ENCODE results near the gene GALE. TPM values are rescaled to one million over a fixed set of nuclear protein-coding genes. Genes with fewer than 3 reads are reported as not detected.
"Not testable (repeated sequence)": the region's sequence is repeated elsewhere in the genome, so short reads cannot be mapped to it uniquely, and the experiment has no call there.

Gene GALE
- total and polyA plus RNA-seq, 4 donors = 21.4 to 146 (median 80.0) TPM

DNA sequence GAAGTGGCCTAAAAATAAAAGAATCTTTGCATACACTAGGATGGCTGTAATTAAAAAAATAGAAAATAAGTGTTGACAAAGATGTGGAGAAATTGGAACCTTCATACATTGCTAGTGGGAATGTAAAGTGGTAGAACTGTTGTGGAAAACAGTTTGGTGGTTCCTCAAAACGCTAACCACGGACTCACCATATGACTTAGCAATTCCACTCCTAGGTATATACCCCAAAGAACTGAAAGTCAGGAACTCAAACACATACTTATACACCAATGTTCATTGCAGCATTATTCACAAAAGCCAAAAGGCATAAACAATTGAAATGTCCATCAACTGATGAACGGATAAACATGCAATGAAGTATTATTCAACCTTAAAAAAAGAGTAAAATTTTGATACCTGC is 35.5 kb upstream of the GALE start:
- no peak for TF ChIP-seq CTCF (IDR thresholded peaks at IDR 0.05; ENCODE audit: control extremely low read depth, extremely low read depth)

DNA sequence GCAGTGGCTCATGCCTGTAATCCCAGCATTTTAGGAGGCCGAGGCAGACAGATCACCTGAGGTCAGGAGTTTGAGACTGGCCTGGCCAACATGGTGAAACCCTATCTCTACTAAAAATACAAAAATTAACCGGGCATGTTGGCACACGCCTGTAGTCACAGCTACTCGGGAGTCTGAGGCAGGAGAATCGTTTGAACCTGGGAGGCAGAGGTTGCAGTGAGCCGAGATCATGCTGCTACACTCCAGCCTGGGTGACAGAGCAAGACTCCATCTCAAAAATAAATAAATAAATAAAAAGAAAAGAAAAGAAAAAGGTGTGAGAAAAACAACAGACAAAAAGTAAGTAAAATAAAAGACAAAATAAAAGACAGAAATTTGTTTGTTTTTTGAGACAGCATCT is 33.6 kb upstream of the GALE start:
- H3K9me3 ChIP-seq (ENCODE audit: control insufficient read depth in 4 of 4, insufficient read depth in 3 of 4, low read length in 3 of 4); H3K4me3 ChIP-seq; H3K27me3 ChIP-seq (ENCODE audit: control insufficient read depth in 3 of 3, insufficient read depth in 3 of 3, low read length in 2 of 3); DNase-seq; ATAC-seq (ENCODE audit: insufficient read depth, low FRiP score); H3K4me1 ChIP-seq (ENCODE audit: control insufficient read depth in 5 of 5, insufficient read depth in 5 of 5, low read length in 5 of 5); H3K9ac ChIP-seq (ENCODE audit: insufficient read depth in 1 of 2, low read length in 2 of 2); H3K36me3 ChIP-seq (ENCODE audit: control insufficient read depth in 4 of 4, insufficient read depth in 4 of 4, low read length in 4 of 4); H3K27ac ChIP-seq (ENCODE audit: low read depth in 1 of 2, low read length in 1 of 2): not testable (repeated sequence)
- WGBS, 2 donors = 87 to 91% methylated on average over 6 of the region's 6 CpGs

More for the DNA sequence above, 35.5 kb upstream of the GALE start:
- H3K4me1 ChIP-seq (ENCODE audit: control insufficient read depth in 5 of 5, insufficient read depth in 5 of 5, low read length in 5 of 5) = peaks cover 0 to 3% (median 0%) of the 10 kb centered on the region in 5 donors
- H3K9ac ChIP-seq (ENCODE audit: insufficient read depth in 1 of 2, low read length in 2 of 2) = no peak overlapping the region
- H3K27me3 ChIP-seq (ENCODE audit: control insufficient read depth in 3 of 3, insufficient read depth in 3 of 3, low read length in 2 of 3) = peaks cover 0 to 6% (median 0%) of the 10 kb centered on the region in 3 donors
- no peaks in the 10 kb centered on the region for H3K9me3 ChIP-seq (ENCODE audit: control insufficient read depth in 4 of 4, insufficient read depth in 3 of 4, low read length in 3 of 4)
- WGBS, 2 donors = 51 to 62% methylated on average over 3 of the region's 3 CpGs
- ATAC-seq (ENCODE audit: insufficient read depth, low FRiP score) (no peak), DNase-seq (no peak)
- H3K27ac ChIP-seq (ENCODE audit: low read depth in 1 of 2, low read length in 1 of 2) = no peak overlapping the region
- H3K36me3 ChIP-seq (ENCODE audit: control insufficient read depth in 4 of 4, insufficient read depth in 4 of 4, low read length in 4 of 4) = no peaks in the 10 kb centered on the region
- H3K4me3 ChIP-seq = no peak overlapping the region

DNA sequence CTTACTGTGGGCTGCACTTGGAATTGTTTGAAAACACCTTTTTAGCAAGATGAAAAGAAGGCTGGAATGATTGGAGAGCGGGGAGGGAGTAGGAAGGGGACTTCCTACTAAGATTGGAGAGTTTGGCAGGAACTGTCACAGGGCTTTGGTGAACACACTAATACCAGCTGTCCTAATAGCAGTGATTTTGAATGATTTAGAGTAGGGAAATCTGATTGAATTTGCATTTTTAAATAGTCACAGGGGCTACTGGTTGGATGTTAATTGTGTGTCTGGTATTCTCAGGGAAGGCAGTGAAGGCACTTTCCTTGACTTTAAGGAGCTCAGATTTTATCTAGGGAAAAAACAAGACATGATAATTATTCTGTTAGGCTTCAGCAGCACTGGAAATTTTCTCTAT is 27.2 kb upstream of the GALE start:
- H3K9me3 ChIP-seq (ENCODE audit: control insufficient read depth in 4 of 4, insufficient read depth in 3 of 4, low read length in 3 of 4) = no peaks in the 10 kb centered on the region
- no peak overlapping the region for H3K4me3 ChIP-seq
- peaks cover 0 to 3% (median 0%) of the 10 kb centered on the region in 3 donors for H3K27me3 ChIP-seq (ENCODE audit: control insufficient read depth in 3 of 3, insufficient read depth in 3 of 3, low read length in 2 of 3)
- WGBS, 2 donors = 81 to 86% methylated on average over 1 of the region's 1 CpG
- no peak overlapping the region for H3K27ac ChIP-seq (ENCODE audit: low read depth in 1 of 2, low read length in 1 of 2)
- DNase-seq (no peak), ATAC-seq (ENCODE audit: insufficient read depth, low FRiP score) (no peak)
- no peak for TF ChIP-seq CTCF (IDR thresholded peaks at IDR 0.05; ENCODE audit: control extremely low read depth, extremely low read depth)
- H3K9ac ChIP-seq (ENCODE audit: insufficient read depth in 1 of 2, low read length in 2 of 2) = no peak overlapping the region
- H3K36me3 ChIP-seq (ENCODE audit: control insufficient read depth in 4 of 4, insufficient read depth in 4 of 4, low read length in 4 of 4) = no peaks in the 10 kb centered on the region
- H3K4me1 ChIP-seq (ENCODE audit: control insufficient read depth in 5 of 5, insufficient read depth in 5 of 5, low read length in 5 of 5) = peaks cover 0 to 9% (median 0%) of the 10 kb centered on the region in 5 donors

- H3K4me1 ChIP-seq (ENCODE audit: control insufficient read depth in 5 of 5, insufficient read depth in 5 of 5, low read length in 5 of 5); H3K36me3 ChIP-seq (ENCODE audit: control insufficient read depth in 4 of 4, insufficient read depth in 4 of 4, low read length in 4 of 4); DNase-seq; H3K27ac ChIP-seq (ENCODE audit: low read depth in 1 of 2, low read length in 1 of 2); ATAC-seq (ENCODE audit: insufficient read depth, low FRiP score); H3K27me3 ChIP-seq (ENCODE audit: control insufficient read depth in 3 of 3, insufficient read depth in 3 of 3, low read length in 2 of 3); H3K4me3 ChIP-seq; H3K9ac ChIP-seq (ENCODE audit: insufficient read depth in 1 of 2, low read length in 2 of 2); H3K9me3 ChIP-seq (ENCODE audit: control insufficient read depth in 4 of 4, insufficient read depth in 3 of 4, low read length in 3 of 4): not testable (repeated sequence)
- 96 to 98% methylated on average over 13 of the region's 13 CpGs for WGBS, 2 donors
Observed at GRCh38 chr1:23826590-23826989, 26.0 kb upstream of the GALE start.

All from lung (tissue), 12 donors.